H1 (cell line): ENCODE results near the gene TSEN54.

ENCODE experiments used
- CHD7 ChIP-seq: fragments of 300-600 bp; sonication (generic); IDR thresholded peaks from 2 replicates; pipeline ENCODE4 v1.7.1; 2012; ENCODE audit warnings: low read length, moderate library complexity, mild to moderate bottlenecking, inconsistent platforms; ENCODE audit not compliant: insufficient replicate concordance
- EZH2 ChIP-seq: fragments of 200-600 bp; sonication (generic); IDR thresholded peaks from 2 replicates; pipeline ENCODE4 v1.7.1; 2012; ENCODE audit warnings: low read depth, mild to moderate bottlenecking, moderate library complexity, low read length, inconsistent platforms; ENCODE audit not compliant: severe bottlenecking
- FOSL1 ChIP-seq: IDR thresholded peaks from 2 replicates; pipeline ENCODE4 v1.6.1; 2011; ENCODE audit warnings: mild to moderate bottlenecking, low read depth, low read length, moderate library complexity; ENCODE audit not compliant: insufficient read depth
- JUND ChIP-seq: IDR thresholded peaks from 2 replicates; pipeline ENCODE4 v1.6.1; 2011; ENCODE audit warnings: mild to moderate bottlenecking, improper control_type of control experiment, low read length
- POLR2A ChIP-seq, 2 experiments: IDR thresholded peaks; 1 replicate in 1 of 2; 2 replicates in 1 of 2; pipeline ENCODE4 v1.6.1; 2011; ENCODE audit warnings: low read depth in 2 of 2, low read length in 2 of 2, mild to moderate bottlenecking in 2 of 2; ENCODE audit errors: control extremely low read depth in 1 of 2
- POLR2AphosphoS5 ChIP-seq: IDR thresholded peaks from 2 replicates; pipeline ENCODE4 v1.6.1; 2011; ENCODE audit warnings: low read depth, low read length
- RAD21 ChIP-seq, 2 experiments: IDR thresholded peaks in 1 of 2; conservative IDR thresholded peaks in 1 of 2; 2 replicates each; pipeline ENCODE4 v1.6.1; 2011; ENCODE audit warnings: low read depth in 2 of 2, low read length in 2 of 2, improper control_type of control experiment in 1 of 2, inconsistent platforms in 1 of 2, mild to moderate bottlenecking in 1 of 2, moderate library complexity in 1 of 2
- RFX5 ChIP-seq: IDR thresholded peaks from 2 replicates; pipeline ENCODE4 v1.6.1; 2011; ENCODE audit warnings: low read depth, low read length, improper control_type of control experiment, borderline replicate concordance
- TF ChIP-seq, protein P1 (sequence below), 3 experiments: IDR thresholded peaks; 1 replicate in 2 of 3; 2 replicates in 1 of 3; pipeline versions ENCODE4 v1.5.1 to v1.6.1; 2011; ENCODE audit warnings: low read length in 3 of 3, mild to moderate bottlenecking in 3 of 3, inconsistent platforms in 2 of 3, low read depth in 1 of 3, moderate library complexity in 1 of 3; ENCODE audit not compliant: insufficient read depth in 1 of 3; ENCODE audit errors: control extremely low read depth in 1 of 3
- TF ChIP-seq, protein P2 (sequence below): IDR thresholded peaks from 2 replicates; pipeline ENCODE4 v1.6.1; 2012; ENCODE audit warnings: inconsistent platforms

DNA sequence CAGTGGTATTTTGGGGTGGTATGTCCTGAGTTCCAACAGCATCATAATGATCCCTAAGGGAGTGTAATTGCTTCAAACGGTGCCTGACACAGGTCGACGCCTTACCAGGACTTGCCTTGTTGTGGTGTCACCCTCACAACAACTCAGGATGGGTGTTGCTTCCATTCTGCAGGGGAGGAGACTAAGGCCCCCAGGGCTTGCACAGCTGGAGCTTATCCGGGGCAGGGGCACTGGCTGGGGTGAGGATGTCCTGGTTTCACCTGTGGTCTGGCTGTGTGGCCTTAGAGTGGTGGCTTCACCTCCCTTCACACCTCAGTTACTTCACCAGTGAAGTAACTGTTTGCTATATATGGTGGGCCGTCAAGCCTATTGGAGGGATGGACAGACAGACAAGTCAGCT, 32.5 kb downstream of the TSEN54 start:
- TF ChIP-seq RFX5: no peak
- TF ChIP-seq POLR2A (IDR thresholded peaks at IDR 0.05; ENCODE audit: control extremely low read depth in 1 of 2, low read depth in 2 of 2, low read length in 2 of 2): no peak
- TF ChIP-seq, protein P1, sequence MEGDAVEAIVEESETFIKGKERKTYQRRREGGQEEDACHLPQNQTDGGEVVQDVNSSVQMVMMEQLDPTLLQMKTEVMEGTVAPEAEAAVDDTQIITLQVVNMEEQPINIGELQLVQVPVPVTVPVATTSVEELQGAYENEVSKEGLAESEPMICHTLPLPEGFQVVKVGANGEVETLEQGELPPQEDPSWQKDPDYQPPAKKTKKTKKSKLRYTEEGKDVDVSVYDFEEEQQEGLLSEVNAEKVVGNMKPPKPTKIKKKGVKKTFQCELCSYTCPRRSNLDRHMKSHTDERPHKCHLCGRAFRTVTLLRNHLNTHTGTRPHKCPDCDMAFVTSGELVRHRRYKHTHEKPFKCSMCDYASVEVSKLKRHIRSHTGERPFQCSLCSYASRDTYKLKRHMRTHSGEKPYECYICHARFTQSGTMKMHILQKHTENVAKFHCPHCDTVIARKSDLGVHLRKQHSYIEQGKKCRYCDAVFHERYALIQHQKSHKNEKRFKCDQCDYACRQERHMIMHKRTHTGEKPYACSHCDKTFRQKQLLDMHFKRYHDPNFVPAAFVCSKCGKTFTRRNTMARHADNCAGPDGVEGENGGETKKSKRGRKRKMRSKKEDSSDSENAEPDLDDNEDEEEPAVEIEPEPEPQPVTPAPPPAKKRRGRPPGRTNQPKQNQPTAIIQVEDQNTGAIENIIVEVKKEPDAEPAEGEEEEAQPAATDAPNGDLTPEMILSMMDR (IDR thresholded peaks at IDR 0.05; ENCODE audit: control extremely low read depth in 1 of 3, insufficient read depth in 1 of 3, low read depth in 1 of 3, low read length in 3 of 3): no peak
- TF ChIP-seq RAD21 (IDR thresholded peaks at IDR 0.05 in 1 of 2, conservative IDR thresholded peaks at IDR 0.05 in 1 of 2; ENCODE audit: low read depth in 2 of 2, low read length in 2 of 2): no peak
- TF ChIP-seq EZH2: no peak
- TF ChIP-seq, protein P2, sequence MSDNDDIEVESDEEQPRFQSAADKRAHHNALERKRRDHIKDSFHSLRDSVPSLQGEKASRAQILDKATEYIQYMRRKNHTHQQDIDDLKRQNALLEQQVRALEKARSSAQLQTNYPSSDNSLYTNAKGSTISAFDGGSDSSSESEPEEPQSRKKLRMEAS: no peak
- TF ChIP-seq JUND: no peak
- TF ChIP-seq CHD7: no peak
- TF ChIP-seq POLR2AphosphoS5: no peak
- no peak for TF ChIP-seq FOSL1
